Heart left ventricle (tissue), 13 donors: ENCODE data around the gene CHP2.

ENCODE experiments used
- CTCF ChIP-seq, 12 donors: fragments of 200-600 bp; sonication (generic) in 4 of 12; IDR thresholded peaks; one replicate each; pipeline versions ENCODE4 v1.5.0 to v1.8.0; 2018 to 2022; ENCODE audit warnings: antibody characterized with exemption in 12 of 12, mild to moderate bottlenecking in 5 of 12
- POLR2A ChIP-seq, 2 donors: fragments of 450-650 bp; IDR thresholded peaks; one replicate each; pipeline ENCODE4 v1.6.1; 2017; ENCODE audit warnings: antibody characterized with exemption in 2 of 2, mild to moderate bottlenecking in 2 of 2, moderate library complexity in 2 of 2
- donor health status: ischemic (EF 13 %, LVEDD 7.1; RV severe dilation, severe dysfunction).
- donor health status: DM: no; HTN: yes; CAD: no.
- donor health status: DM: no; HTN: no; CAD: no.
- donor health status: ischemic (EF 25% LVEDD 6.9; RV normal size, moderate dysfunction).
- donor health status: ischemic (EF 25% LVEDD 5.7; RV mildly dilated, moderate dysfunction).
- donor health status: ischemic (EF 35%, LVEDD 5.7; RV mildly dilated, moderate dysfunction).
- donor health status: nonischemic (EF 11% LVEDD 7.7; RV severe dilation, severe dysfunction).
- donor health status: DM: yes; HTN: yes; CAD: no.
- donor health status: PGD.
- donor health status: ischemic (EF 29% LVEDD 5.4; RV normal size, mild dysfunction).
- donor health status: nonischemic (EF 23%, LVEDD 6.1; RV moderate dilation, normal function).

- TF ChIP-seq CTCF (IDR thresholded peaks at IDR 0.05) (no peak), POLR2A (IDR thresholded peaks at IDR 0.05) (no peak)
Observed at GRCh38 chr16:23709536-23709935, 45.3 kb upstream of the CHP2 start.
